Activated T-cell treated with anti-CD3 and anti-CD28 coated beads for 4 hours (primary cell): Measurements from ENCODE around the gene EBF4.

Source experiments
- DNase-seq: peaks from one replicate; pipeline ENCODE4 v3.0.0-alpha.2; 2020

Gene EBF4, protein sequence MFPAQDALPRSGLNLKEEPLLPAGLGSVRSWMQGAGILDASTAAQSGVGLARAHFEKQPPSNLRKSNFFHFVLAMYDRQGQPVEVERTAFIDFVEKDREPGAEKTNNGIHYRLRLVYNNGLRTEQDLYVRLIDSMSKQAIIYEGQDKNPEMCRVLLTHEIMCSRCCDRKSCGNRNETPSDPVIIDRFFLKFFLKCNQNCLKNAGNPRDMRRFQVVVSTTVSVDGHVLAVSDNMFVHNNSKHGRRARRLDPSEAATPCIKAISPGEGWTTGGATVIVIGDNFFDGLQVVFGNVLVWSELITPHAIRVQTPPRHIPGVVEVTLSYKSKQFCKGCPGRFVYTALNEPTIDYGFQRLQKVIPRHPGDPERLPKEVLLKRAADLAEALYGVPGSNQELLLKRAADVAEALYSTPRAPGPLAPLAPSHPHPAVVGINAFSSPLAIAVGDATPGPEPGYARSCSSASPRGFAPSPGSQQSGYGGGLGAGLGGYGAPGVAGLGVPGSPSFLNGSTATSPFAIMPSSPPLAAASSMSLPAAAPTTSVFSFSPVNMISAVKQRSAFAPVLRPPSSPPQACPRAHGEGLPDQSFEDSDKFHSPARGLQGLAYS

DNA sequence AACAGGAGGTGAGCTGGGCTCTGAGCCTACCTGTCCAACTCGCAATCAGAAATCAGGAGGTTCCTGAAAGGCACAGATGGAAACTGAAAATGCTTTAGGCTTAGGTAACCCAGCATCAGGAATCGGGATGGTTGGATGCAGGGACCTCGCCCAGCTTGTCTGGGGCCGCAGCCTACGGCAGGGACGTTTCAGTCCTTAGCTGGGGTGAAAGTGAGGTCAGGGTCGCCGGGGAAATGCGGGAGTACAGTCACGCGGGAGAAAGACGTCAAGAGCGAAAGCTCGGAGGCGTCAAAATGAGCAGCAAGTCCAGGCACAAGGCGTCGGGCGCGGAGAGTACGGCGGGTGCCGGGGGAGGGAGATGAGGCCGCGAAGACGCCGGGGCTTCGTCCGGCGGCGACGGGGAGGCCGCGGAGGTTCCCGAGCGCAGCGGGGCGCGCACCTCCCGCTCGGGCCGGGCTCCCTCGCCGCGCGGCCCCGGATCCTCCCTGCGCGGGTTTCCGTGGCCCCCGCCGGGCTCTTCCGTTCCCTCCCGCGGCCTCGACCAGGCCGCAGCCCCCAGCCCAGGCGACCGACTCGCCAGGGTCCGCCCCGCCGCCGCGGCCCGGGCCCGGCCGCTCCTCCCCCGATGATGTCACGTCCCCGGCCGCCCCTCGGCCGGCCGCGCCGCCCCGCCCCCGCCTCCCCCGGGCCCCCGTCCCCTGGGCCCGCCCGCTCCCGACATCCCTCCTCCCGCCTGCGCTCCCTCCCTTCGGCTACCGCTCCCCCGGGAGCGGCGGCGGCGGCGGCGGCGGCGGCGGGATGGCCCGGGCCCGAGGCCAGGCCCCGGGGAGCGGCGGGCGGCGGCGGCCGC is at the start of gene EBF4:
Gene EBF4 (plus strand): TSS at position 745 of the 850 bp plus-strand sequence. CDS start 866 bp downstream, outside the sequence.
- DNase-seq = no peak

DNA sequence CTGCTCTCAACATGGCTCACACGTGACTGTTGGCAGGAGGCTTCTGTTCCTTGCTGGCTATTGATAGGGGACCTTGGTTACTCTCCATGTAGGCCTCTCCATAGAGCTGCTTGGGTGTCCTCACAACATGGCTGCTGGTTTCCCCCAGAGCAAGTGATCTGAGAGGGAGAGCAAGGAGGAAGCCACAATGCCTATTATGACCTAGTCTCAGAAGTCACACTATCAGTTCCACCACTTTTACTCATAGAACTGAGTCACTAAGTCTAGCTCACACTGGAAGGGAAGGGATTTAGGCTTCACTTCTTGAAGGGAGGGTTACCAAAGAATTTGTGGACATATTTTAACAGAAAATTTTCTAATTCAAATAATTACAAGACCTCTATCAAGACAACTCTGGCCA is 48.9 kb upstream of the EBF4 start:
- no peak for DNase-seq

DNA sequence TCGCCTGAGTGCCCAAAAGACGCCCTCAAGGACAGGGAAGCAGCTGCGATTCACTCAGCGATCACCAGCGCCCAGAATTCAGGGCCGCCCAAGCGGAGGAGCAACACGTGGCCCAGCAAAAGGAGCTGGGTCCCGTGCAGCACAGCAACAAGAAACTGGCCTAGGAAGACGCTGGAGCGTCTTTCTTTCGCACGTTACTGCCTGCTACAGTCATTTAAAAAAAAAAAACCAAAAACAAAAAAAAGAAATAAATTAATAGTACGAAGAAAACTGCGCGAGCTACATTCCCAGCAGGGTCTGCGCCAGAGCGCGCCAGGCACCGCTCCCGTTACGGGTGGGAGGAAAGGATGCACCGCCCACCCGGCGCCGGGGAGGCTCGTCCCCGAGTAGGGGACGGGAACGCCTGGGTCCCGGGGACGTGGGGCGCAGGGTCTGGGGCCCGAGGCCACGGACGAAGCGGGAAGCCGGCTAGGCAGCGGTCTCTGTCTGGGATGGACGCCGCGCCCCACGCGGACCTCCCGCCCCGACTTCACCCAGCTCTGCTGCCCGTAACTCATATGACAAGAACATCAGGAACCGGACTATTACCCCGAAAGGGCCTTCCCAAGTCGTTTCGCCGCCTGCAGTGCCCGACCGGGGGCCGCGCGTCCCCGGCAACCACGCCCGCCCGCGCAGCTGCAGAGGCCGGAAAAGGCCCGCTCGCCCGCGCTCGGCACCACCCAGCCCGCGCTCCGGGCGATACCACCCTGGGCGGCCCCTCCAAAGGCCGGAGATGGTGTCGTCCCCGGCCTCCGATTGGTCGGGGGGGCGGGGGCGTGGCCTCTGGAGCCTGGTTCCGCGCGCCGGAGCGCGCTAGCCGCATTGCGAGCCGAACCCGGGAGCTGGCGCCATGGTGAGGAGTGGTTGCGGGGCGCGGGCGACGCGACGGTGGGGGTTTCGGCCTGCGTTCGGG is 40.5 kb upstream of the EBF4 start, which contains the start of gene NOP56:
Gene NOP56 (plus strand): TSS at position 861 of the 952 bp plus-strand sequence. CDS start 29 bp downstream, at position 890.
- peak; percentile 96 for DNase-seq

DNA sequence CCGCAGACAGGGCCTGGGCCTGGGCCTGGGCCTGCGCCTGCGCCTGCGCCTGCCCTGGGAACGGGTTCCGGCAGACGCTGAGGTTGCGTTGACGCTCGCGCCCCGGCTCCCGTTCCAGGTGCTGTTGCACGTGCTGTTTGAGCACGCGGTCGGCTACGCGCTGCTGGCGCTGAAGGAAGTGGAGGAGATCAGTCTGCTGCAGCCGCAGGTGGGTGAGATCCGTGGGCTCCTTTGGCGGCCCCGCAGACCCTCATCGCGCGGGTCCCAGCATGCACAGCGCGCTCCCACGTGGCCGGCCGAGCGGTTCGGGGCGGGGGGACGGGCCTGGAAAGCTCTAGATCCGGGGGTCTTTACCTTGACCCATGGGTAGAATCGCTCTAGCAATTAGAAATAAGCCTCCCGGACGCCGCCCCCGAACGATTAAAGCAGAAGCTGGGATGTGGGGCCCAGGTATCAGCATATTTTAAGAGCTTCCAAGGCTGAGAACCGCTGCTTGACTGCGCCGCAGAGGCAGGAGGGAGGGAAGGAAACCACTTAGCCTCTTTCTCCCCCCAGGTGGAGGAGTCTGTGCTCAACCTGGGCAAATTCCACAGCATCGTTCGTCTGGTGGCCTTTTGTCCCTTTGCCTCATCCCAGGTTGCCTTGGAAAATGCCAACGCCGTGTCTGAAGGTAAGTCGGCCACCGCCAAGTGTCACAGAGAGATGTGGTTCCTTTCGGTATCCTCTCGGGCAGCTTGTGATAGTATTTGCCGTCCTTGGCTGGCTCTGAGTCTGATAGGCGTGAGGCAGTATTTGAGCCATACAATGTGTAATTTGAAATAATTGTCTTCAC is 39.6 kb upstream of the EBF4 start:
- peak; percentile 39 for DNase-seq

DNA sequence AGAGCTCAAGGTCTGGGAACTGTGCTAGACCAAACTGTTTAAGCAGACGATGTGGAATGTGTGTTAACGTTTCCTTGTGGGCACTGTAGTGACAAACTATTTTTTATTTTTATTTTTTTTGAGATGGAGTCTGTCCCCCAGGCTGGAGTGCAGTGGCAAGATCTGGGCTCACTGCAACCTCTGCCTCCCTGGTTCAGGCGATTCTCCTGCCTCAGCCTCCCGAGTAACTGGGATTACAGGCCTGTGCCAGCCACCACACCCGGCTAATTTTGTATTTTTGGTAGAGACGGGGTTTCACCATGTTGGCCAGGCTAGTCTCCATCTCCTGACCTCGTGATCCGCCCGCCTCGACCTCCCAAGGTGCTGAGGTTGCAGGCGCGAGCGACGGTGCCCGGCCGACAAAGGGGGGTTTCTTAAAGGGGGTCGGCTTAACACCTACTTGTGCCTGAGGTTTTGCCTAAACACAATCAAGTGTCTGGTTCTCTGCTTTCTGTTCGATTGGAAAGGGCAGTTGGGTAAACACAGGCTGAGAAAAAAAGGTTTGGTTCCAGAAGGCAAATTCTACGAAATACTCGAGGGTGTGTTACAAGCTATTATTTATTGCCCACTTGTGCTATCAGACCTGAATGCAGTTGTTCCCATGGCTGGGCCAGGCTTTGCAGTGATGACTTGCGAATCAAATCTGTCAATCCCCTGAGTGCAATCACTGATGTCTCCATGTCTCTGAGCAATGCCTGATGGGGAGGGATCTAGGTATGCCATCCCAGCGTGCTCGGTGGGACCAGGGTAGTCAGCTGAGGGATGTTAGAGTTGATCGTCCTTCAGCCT is 38.8 kb upstream of the EBF4 start:
- no peak for DNase-seq

DNA sequence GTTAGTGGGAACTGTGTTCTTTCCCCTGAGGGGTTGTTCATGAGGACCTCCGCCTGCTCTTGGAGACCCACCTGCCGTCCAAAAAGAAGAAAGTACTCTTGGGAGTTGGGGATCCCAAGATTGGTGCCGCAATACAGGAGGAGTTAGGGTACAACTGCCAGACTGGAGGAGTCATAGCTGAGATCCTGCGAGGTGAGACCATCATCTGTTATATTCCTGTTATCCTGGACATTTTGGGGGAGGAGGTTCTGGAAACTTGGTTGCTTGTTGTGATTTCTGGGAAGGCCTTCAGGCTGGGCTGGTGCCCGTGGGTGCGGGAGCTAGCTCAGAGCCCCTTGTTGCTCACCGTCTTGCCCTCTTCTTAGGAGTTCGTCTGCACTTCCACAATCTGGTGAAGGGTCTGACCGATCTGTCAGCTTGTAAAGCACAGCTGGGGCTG is 38.2 kb upstream of the EBF4 start:
- no peak for DNase-seq

DNA sequence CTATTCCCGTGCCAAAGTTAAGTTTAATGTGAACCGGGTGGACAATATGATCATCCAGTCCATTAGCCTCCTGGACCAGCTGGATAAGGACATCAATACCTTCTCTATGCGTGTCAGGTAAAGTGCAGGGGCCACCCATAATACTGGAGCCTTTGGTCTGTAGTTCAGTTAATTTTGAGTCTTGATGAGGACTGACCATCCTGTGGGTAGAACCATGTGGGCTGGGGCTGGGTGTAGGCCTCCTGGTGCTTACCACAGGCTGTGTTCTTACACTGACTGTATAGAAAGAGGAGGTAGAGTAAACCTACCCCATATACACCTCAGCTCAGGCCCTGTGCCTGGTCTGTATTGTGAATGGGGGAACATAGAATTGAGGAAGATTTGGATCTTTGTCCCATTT is 37.7 kb upstream of the EBF4 start:
- DNase-seq = no peak

DNA sequence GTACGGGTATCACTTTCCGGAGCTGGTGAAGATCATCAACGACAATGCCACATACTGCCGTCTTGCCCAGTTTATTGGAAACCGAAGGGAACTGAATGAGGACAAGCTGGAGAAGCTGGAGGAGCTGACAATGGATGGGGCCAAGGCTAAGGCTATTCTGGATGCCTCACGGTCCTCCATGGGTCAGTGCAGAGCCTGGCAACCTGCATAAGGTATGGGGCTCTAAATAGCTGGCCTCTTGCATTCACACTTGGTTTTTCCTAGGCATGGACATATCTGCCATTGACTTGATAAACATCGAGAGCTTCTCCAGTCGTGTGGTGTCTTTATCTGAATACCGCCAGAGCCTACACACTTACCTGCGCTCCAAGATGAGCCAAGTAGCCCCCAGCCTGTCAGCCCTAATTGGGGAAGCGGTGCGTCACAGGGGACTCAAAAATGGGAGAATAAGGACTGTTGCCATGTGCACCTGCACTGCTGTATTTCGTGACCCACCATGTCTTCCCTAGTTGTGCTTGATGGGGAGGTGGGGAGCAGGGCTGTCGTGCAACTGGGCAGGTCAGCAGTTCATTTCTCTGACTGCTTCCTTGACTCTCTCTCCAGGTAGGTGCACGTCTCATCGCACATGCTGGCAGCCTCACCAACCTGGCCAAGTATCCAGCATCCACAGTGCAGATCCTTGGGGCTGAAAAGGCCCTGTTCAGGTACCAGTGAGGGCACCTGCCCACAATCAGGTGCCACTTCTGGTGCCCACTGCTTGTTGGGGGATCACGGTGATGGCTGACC is 37.1 kb upstream of the EBF4 start:
- DNase-seq = no peak

DNA sequence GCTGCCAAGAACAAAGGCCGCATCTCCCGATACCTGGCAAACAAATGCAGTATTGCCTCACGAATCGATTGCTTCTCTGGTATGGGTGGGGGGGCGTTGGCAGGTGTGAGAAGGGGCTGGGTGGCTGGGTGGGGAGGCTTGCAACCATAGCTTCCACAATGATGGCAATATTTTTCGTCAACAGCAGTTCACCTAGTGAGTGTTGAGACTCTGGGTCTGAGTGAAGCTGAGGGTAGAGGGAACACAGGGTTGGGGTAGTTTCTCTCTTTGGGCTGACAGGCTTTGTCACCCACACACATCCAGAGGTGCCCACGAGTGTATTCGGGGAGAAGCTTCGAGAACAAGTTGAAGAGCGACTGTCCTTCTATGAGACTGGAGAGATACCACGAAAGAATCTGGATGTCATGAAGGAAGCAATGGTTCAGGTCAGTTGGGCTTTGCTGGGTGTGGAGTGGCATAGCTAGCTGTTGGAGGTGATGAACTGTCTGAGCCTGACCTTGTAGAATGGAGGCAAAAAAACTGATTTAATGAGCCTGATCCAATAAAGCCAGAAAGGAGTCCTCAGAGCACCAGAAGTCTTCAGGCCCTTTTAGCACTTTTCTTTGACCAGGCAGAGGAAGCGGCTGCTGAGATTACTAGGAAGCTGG is 36.0 kb upstream of the EBF4 start:
- DNase-seq = no peak

DNA sequence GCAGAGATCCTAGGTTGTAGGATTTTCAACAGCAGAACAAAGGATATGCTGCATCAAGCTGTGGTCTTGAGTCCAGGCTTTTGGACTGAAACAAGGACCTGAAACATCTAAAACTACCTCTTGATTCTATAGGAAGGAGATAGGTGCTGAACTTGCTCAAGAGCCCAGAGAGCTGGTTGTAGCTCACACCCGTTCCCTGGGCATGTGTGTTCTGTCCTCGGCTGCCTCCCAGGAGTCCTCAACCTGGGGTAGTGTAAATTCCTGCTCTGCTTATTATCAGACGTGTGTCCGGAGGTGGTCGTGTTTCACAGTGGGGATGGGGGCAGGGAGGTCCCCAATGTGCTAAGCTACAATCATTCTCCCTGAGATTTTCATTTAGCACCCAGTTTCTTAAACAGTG is 35.3 kb upstream of the EBF4 start:
- no peak for DNase-seq

DNA sequence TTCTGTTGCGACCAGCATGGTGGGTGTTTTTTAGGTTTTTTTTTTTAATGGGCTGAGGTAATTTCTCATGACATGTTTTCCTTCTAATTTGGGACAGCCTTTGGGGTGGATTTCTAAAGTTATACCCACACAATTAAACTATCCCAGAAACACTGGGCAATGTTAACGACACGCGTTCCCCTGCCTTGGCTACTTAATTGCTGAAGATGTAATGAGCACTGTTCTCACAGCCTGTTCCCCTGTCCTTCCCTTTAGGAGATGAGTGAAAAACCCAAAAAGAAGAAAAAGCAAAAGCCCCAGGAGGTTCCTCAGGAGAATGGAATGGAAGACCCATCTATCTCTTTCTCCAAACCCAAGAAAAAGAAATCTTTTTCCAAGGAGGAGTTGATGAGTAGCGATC is 34.9 kb upstream of the EBF4 start:
- DNase-seq = no peak

DNA sequence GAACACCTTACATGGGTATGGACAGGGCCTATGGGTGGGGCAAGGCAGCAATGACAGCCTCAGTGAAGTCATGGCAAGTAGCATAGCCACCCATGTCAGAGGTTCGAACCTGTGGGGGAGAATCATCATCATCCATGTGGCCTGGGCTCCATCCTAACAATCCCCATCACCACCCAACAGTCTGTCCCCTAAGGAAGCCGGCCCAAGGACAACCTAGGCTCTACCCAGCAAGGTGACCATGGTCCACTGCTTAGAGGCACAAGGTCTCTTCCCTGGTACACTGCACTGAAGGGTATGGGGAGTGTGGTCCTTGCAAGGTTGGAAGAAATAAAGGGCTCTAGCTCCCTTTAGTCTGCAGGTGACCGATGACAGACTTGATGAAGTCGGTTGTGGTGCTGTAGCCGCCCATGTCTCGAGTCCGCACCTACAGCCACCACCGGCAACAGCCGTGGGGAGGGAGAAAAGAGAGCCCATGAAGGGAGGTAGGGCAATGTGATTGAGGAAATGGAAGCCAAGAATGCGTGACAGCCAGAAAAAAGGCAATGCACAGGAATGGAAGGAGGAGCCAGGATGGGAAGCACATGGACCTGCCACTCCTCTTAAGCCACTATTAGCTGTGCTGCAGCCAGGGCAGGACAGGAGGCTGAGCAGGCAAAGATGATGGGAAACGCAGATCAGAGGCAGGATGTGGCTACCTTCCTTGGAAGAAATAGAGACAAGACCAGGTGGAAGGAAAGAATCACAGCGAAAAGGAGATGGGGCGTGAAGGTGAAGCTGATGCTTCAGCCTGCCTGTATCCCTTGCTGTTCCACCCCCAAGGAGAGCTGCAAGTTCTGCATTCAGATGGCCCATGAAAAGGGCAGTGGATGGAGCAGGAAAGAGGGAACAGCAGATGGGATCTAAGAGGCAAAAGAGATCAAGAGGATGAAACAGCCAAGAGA is 33.9 kb upstream of the EBF4 start:
- DNase-seq = no peak

DNA sequence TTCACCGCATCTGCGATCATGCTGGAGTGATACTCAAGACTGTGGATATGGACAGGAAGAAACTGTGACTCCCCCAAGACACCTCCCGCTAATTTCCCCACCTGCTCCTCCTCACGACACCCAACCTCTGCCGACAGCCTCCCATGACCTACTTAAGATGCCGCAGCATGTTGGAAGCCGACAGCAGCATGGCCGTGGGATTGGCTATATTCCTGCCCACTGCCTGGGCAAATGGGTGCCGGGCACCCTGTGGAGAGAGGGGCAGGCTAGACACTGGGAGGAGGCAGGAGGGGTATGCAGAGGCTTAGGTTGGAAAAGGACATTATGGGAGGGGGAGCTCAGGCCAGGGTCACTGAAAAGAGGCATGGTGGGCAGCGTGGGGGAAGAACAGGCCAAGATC is 33.0 kb upstream of the EBF4 start:
- no peak for DNase-seq

DNA sequence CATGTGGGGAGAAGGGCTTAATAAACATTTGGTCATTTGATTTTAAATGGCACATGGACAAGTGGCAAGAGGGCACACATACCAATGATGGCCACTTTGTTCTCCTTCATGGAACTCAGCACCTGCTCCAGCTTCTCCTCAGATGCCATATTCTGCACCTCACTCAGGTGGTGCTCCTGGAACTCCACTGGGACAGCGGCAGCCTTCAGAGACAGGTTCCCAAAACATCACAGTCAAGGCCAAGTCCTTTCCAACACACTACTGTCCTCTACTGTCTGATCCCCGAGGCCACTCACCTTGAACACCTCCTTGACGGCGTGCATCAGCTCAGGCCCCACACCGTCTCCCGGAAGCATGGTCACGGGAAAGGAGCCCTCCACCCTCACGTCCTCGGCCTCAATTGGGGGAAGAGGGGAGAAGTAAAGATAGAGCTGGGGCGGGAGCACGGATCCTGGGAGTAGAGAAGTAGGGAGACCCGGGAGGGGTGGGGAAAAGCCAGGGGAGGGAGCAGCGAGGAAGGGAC is 29.2 kb upstream of the EBF4 start:
- DNase-seq = no peak

DNA sequence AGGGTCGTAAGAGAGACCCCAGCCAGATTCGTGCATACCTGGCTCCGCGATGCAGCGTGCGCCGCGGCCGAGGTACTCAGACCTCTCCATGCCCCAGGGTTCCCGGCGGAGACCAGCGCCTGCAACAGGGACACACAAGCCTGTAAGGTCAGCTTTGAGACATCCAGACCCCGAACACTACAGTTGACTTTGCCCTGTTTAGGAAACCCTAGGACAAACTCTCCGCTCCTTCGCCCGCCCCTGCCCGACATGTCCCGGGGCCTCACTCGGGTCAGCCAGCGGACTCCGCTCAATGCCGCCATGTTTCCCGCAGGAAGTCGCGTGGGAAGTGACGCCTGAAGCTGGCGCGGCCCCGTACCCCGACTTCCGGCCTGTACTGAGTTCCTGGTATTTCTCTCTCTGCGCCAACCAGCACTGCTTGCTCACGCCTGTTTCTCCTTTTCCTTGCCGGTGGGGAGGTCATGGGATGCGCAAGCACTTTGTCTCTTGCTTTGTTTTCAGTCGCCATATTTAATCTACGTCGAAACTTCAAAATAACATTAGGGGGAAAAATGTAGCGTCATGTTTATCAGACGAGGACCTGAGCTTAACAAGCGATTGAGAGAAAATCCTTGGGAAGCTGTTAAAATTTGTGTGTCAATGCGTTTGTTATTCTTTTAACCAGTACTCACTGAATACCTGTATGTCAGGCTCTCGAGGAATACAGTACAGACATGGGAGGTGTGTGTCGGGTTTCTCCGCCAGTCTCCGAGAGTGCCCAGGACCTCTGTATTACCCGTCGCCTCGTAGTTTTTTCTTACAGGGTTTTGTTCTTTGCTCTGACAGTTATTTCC is 28.5 kb upstream of the EBF4 start, which contains the start of gene IDH3B:
Gene IDH3B (minus strand): TSS at position 330 of the 833 bp plus-strand sequence. CDS start 28 bp downstream, at position 302.
- DNase-seq = peak; percentile 88

DNA sequence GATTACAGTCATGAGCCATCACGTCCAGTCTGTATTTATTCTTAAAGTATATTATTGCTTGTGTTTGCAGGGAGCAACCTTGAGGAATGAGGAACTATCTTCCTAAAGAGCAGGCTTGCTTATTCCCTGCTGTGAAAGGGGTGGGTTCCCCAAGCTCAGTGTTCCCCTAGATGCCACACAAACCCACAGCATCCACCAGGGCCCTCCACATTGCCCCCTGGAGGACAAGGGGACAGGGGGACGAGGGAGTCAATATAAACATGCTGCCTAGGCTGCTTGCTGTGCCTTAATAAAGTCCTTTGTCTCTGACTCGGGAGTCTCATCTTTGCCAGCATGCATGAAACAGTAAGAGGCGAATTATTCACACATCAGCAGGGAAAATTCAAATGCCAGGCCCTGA is 20.6 kb upstream of the EBF4 start:
- no peak for DNase-seq
